ENCODE data around the gene POU3F2. TPM values are rescaled to one million over a fixed set of nuclear protein-coding genes. Genes with fewer than 3 reads are reported as not detected.

The POU3F2 gene
- total and polyA plus RNA-seq, 2 of the 13 experiments (the other 11 are each of a cell fraction or from before 2014, with no cell fraction given) = not detected

DNA sequence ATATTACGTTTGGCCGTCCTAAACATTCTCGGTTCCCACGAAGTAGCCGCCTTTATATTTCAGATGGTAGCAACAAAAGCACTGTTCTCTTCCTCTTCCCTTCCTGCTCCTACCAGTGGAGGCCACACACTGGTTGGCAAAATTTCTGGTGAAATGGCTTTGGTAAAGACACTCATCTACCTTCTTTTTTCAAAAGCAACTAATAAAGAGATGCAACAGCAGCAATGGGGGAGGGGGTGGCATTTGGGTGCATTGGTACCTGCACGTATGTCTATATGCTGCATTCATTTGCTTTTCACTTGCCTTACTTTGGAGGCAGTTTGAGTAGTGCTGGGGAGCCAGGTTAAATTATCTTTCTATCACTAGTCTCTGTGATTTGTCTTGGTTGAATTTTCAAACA lies 6.0 kb downstream of the POU3F2 start:
- Histone ChIP-seq H3K9me3 (ENCODE audit: low read length) (no peaks in the 10 kb centered on the region), H3K4me3 (replicated peaks in 1 of 3; ENCODE audit: insufficient read depth in 1 of 3, low read depth in 2 of 3, low read length in 3 of 3) (no peak overlapping the region), H3K27ac (ENCODE audit: extremely low read length, insufficient read depth, low read length) (no peak overlapping the region), H3K36me3 (replicated peaks in 1 of 2; ENCODE audit: control insufficient read depth in 1 of 2, insufficient read depth in 2 of 2, low read length in 2 of 2) (no peaks in the 10 kb centered on the region), H3K79me2 (ENCODE audit: insufficient read depth, low read length) (no peaks in the 10 kb centered on the region), H3K9ac (ENCODE audit: insufficient read depth, low read depth, low read length) (no peak overlapping the region), H4K20me1 (ENCODE audit: insufficient read depth, low read length) (peaks cover under 1% of the 10 kb centered on the region; the same call in 1 of the 2 replicates), H3K4me1 (ENCODE audit: insufficient read depth, low read length) (peaks cover 7% of the 10 kb centered on the region; the same call in 1 of the 2 replicates), H3K4me2 (ENCODE audit: low read depth, low read length) (no peak overlapping the region), H2AFZ (ENCODE audit: low read length) (no peak overlapping the region), H3K27me3 (ENCODE audit: control insufficient read depth in 1 of 2, insufficient read depth in 2 of 2, low read length in 2 of 2) (peaks cover 3 to 76% of the 10 kb centered on the region in 2 experiments)
- FAIRE-seq (no peak), DNase-seq (ENCODE audit: low spot score) (no peak), ATAC-seq (no peak)
- in situ Hi-C loops (cut with HindIII; ENCODE audit: extremely low pct_ligation_motif_present, low pct_unique_long_range_greater_than_20kb) (loop anchor here (25.0 kb wide), 5 partner anchors 272 to 1778 kb away; no protein-coding TSS in a partner anchor), intact Hi-C loops (cut with micrococcal nuclease; ENCODE audit: unreplicated experiment) (no loop called here)
- no peak for TF ChIP-seq ZBTB38 (CRISPR knock-in tag; IDR thresholded peaks at IDR 0.05)
- TF ChIP-seq ZNF343 (CRISPR knock-in tag; IDR thresholded peaks at IDR 0.05) = no peak
- no peak for TF ChIP-seq ZBTB44 (CRISPR knock-in tag; IDR thresholded peaks at IDR 0.05)
- no peak for TF ChIP-seq ZBTB43 (CRISPR knock-in tag; conservative IDR thresholded peaks at IDR 0.05)
- TF ChIP-seq EED (CRISPR knock-in tag; IDR thresholded peaks at IDR 0.05) = no peak
- no peak for TF ChIP-seq ZNF672 (CRISPR knock-in tag; IDR thresholded peaks at IDR 0.05)
- no peak for TF ChIP-seq ISX (CRISPR knock-in tag; conservative IDR thresholded peaks at IDR 0.05)
- no peak for TF ChIP-seq ZNF225 (CRISPR knock-in tag; IDR thresholded peaks at IDR 0.05)
- TF ChIP-seq TOE1 (CRISPR knock-in tag; IDR thresholded peaks at IDR 0.05) = no peak
- ChIA-PET POLR2A (no interaction called here), CTCF (ENCODE audit: low intra/inter-chr PET ratio, low total read pairs) (no interaction called here)
- BruUV-seq (replicated peaks) = no TSS peak
- WGBS (ENCODE audit: low lambda C conversion rate) = 38% methylated on average over 6 of the region's 6 CpGs
